CD1c-positive myeloid dendritic cell (primary cell): ENCODE results near the gene ARHGEF10L.

Source experiments
- DNase-seq: peaks from one replicate; pipeline ENCODE4 v3.0.0-alpha.2; 2016; ENCODE audit errors: extremely low spot score

The ARHGEF10L gene

DNA sequence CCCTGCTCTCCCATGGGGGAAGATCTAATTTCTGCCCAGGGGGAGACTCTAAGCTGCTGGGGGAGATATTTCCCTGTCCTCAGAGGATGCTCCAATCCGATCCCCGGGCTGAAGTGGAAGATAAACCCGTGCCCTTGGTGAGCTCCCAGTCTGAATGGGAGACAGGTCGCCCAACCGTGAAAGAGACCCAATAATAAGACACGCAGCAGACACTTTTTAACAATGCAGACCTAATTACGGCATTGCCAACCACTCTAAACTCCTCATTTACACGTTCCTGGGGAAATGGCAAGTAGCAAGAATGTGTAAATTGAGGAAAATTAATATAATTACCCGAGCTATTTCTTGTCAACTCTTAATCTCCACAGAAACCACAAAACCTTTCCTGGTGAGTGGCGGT, 166.9 kb downstream of the ARHGEF10L start:
- no peak for DNase-seq

GRCh38 chr1:17709981-17710380, 170.5 kb downstream of the ARHGEF10L start:
- no peak for DNase-seq

DNA sequence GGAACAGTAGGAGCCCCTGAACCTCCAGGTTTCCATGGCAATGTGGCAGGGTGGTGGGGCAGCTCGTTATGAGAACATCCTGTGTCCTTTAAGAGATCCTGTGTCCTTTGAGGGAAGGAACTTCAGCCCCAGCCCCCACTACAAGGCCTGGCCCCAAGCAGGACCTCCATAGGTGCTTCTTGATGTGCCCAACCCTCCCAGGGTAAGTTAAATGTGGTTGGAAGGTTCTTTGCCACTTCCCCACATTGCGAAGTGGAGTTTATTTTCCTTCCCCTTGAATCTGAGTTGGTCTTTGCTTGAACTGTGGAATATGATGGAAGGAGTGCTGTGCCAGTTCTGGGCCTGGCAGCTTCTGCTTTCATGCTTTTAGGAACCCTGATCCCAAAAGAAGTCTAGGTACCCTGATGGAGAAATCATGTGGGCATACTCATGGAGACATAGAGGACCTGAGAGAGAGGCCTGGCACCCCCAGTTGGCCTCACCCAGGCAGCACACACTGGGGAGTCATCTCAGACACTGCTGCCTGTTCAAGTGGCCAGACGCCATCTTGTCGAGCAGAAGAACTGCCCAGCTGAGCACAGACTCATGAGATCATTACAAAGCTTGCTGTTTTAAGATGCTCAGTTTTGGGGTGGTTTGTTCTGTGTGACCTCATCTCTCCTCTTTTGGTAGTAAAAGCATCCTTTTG, 171.5 kb downstream of the ARHGEF10L start:
- no peak for DNase-seq

DNA sequence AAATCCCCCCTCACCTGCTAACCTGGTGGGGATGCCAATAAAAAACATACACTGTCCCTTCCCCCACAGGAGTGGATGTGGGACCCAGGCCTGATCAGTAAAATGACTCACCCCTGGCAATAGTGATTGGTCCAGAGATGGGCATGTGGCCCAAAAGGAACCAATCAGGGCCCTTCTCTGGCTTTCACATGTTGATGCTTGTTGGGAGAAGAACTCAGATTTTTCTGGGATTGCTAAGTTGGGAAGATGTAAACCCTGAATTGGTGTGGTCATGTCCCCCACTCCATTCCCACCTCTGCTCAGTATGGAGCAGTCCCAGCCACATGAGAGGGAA, 172.0 kb downstream of the ARHGEF10L start:
- DNase-seq = no peak

DNA sequence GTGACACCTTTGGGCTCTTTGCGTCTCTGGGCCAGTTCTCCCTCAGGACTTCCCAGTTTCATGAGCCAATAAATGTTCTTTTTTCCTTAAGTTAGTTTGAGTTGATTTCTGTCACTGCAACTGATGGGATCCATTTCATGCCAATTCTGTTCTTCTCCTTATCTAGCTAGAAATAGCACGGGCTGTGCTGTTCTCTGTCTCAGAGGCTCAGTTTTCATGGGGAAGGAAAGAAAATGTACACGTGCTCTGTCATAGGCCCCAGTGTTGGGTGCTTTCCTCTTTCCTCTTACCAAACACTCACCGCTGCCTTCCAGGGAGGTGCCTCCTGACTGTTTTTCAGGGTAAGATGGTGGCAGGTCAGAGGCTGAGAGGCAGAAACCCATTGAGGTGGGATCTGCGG, 172.4 kb downstream of the ARHGEF10L start:
- DNase-seq = no peak

- no peak for DNase-seq
Measured at GRCh38 chr1:17713993-17714392, 174.5 kb downstream of the ARHGEF10L start.

DNA sequence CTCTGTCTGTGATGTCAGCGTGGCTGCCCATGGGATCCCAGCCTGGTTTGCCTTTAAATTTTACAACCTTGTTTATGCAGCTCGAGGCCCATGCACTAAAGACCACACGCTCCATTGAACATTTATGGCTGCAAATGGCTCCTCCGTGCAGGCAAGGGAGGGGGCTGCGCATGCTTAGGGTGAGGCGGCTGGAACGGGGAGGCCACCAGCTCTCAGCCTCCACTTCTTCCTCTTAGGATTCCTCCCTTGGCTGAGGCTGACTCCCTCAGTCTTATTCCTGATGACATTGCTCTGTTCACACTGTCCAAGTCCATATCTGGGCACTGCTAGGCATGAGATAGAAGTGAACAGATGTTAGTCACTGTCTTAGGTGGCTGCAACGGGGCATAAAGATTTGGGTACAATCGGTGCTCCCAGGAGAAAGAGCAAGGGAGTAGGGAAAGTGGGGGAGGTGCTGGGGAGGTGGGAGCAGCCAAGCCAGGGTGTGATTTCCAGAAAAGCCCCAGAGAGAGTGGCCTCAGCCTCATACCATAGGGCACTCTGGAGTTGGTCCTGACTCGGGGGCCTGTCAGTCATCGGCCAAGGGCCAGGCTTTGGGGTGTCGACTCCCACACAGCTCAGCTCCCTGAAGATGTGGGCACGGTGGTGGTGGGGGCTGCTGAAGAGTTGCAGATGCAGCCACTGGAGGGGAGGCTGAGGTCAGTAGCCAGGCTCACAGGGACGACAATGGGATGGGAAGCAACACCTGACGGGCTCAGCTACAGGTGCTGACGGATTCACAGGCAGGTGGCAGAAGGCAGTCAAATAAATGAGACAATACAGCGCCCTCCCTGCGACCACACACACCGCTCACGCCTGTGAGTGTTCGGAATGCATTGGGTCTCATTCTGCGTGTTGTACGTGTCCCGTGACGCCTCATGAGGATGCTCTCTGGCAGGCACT, 178.4 kb downstream of the ARHGEF10L start:
- no peak for DNase-seq

- no peak for DNase-seq
Measured at GRCh38 chr1:17719874-17720273, 180.4 kb downstream of the ARHGEF10L start.

GRCh38 chr1:17721444-17721843, 181.9 kb downstream of the ARHGEF10L start:
- no peak for DNase-seq

DNA sequence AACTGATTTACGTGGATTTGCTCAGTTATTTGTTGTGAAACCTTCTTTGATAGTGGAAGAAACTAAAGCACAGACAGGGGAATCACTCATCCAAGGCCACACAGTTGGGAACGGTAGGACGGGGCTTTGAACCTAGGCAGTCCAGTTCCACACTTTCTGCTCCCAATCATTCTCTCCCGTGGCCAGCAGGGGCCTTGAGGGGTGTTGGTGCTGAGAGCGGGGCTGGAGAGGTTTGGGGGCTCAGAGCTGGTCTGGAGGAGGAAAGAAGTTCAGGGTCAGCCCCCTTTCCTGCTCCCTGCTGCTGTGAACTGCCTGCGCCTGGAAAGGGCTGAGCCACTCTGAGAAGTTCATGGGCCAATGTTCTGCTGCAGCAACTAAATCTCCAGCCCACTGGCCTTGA, 184.2 kb downstream of the ARHGEF10L start:
- DNase-seq = no peak

GRCh38 chr1:17724150-17724549, 184.7 kb downstream of the ARHGEF10L start:
- DNase-seq = no peak

DNA sequence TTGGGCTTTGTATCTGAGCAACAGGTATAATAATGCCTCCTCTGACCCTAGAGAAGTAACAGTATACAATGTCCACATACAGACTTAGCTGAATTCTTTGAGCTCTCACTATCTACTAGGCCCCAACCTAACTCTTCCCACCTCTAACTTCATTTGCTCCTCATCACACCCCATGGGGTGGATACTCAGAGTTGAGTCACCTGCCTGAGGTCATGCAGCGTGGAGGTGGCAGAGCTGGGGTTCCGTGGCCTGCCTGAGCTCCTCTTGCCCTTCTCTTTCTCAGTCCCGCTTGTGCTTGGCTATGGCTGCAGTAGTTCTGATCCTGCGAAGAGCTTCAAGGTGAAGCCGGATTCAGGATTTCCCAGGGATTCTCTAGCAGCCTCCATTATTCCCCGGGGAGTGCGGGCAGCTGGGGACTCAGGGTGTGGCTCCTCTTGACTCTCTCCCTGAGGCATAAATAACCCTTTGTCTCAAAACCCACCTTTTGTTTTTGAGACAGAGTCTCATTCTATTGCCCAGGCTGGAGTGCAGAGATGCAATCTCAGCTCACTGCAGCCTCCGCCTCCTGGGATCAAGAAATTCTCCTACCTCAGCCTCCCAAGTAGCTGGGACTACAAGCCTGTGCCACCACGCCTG, 185.7 kb downstream of the ARHGEF10L start:
- no peak for DNase-seq

DNA sequence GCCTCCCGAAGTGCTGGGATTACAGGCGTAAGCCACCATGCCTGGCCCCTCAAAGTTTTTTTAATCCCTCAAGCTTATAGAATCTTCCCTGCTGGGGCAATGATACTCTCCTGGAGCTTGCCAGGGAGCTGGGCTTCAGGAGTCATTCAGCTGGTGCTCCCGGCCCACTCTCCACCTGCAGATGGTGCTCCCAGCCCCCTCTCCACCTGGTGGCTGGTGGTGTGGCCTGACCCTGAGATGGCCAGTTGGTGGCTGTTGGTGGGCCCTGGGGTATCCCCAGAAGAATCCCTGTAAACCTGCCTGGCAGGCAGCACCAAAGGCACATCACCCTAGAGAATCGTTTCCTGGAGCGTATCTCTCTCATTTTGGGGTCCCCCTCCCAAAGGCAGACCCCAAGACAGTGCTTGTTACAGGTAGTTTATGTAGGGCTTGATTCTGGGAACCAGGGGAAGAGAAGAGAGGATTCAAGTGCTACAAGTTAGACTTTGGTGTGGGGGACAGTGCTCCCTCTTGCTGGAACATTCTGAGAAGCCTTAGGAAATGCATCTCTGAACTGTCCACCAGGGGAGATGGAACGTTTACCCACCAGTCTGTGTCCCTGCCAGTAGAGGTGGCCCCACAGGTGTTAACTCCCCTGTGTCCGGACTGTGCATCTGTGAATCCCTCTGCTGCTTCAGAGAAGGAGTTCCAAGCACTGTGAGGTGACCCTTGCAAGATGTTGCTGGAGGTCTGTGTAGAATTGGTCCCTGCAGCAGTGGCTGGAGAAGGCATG, 186.5 kb downstream of the ARHGEF10L start:
- DNase-seq = no peak

GRCh38 chr1:17728123-17728712, 188.7 kb downstream of the ARHGEF10L start:
- DNase-seq = no peak

- no peak for DNase-seq
Measured at GRCh38 chr1:17729248-17729647, 189.8 kb downstream of the ARHGEF10L start.

DNA sequence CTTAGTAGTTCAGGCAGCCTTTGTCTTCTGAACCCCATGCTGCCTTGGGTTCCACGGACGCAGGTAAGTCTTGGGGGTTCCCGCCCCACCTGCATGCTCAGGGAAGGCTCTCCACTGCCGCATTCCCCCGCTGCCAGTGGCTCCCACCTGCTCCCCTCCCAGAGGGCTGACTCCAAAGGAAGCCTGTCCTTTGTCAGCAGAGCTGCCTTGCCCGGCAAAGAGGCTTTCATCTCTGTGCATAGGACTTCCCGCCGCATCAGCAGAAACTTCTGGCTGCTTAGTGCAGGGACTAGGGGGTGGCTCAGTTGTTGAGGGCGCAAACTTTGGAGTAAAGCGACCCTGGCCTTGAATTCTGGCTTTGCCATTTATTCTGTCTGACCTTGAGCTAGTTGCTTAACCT, 190.4 kb downstream of the ARHGEF10L start:
- DNase-seq = no peak

DNA sequence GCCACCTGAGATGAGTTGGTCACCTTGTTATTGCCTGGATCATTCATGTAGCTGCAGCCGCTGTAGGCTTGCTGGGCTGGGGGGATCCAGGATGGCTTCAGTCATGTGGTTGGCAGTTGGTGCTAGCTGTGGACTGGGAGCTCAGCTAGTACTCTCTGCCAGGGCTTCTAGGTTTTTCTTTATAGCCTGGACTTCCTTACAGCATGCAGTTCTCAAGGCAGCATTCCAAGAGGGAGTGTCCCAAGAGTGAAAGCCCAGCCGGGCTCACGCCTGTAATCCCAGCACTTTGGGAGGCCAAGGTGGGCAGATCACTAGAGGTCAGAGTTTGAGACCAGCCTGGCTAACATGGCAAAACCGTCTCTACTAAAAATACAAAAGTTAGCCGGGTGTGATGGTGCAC, 192.0 kb downstream of the ARHGEF10L start:
- DNase-seq = no peak

- no peak for DNase-seq
Measured at GRCh38 chr1:17732475-17732874, 193.0 kb downstream of the ARHGEF10L start.

DNA sequence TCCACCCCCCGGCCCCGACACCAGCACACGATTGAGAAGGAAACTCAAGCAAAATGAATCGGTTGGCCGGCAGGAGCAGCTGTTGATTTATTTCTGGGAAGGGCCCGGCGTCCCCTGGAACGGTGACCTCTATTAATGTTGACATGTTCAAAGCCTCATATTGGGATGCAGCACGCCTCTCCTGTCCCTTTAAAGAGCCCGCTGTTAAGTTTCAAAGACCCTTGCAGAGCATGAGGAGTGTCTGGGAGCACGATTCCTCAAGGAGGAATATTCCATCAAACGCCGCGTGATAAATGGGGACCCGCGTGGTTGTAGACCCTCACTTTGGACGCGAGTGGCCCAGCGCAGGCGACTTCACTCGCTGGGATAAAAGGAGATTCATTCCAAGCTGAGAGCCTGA, 194.2 kb downstream of the ARHGEF10L start:
- DNase-seq = no peak

DNA sequence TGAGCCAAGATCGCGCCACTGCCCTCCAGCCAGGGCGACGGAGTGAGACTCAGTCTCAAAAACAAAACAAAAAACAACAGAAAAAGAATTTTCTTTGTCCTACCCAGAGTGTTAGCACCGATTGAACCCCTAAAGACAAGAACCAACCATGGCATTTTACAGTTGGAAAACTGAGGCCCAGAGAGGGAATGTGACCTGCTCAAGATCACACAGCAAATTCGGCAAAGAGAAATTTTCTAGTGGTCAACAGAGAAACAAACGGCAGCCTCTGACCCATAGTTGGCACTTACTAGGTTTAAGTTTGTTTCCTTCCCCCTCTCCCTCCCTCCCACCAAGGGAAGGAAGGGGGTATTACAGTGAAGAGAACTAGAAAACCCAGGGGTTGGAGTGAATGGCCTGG, 195.1 kb downstream of the ARHGEF10L start:
- DNase-seq = no peak

- no peak for DNase-seq
Measured at GRCh38 chr1:17735348-17735747, 195.8 kb downstream of the ARHGEF10L start.

DNA sequence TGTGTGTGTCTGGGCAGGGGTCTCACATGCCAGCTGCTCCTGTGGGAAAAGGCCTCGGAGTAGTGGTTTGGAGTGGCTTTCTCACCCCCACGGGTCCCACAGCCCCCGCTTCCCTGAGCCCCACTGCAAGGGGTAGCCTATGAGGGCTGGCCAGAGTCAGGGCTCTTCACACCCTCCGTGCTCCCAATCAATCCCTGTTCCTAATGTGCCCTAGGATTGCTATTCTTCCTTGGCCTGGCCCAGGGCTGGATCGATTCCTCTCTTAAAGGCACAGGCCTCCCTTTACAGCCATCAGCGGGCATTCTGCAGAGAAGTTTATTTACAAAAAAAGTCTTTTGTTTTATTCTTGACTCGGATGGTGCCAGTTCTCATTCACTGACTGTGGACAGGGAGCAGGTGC, 196.3 kb downstream of the ARHGEF10L start:
- DNase-seq = no peak
